HepG2 (cell line): ENCODE results near the gene BRAP. TPM values are rescaled to one million over a fixed set of nuclear protein-coding genes. Genes with fewer than 3 reads are reported as not detected.
A peak's percentile ranks its signal among the peaks of the same experiment; 100 is the strongest.

Source experiments
- AHR ChIP-seq: IDR thresholded peaks from 2 replicates; pipeline ENCODE4 v1.6.1; 2018; ENCODE audit warnings: missing genetic modification reagents, missing compliant biosample characterization
- EED ChIP-seq: sonication (generic); formaldehyde crosslinking; IDR thresholded peaks from 2 replicates; pipeline ENCODE4 v1.5.0; 2020; ENCODE audit warnings: mild to moderate bottlenecking, missing genetic modification reagents
- FIP1L1 ChIP-seq: fragments of 200-400 bp; formaldehyde crosslinking; IDR thresholded peaks from 2 replicates; pipeline ENCODE4 v1.6.1; 2018; ENCODE audit warnings: low read depth, mild to moderate bottlenecking, low read length, moderate library complexity, borderline replicate concordance; ENCODE audit not compliant: insufficient read depth
- FOXO4 ChIP-seq: sonication (generic); formaldehyde crosslinking; conservative IDR thresholded peaks from 2 replicates; pipeline ENCODE4 v1.8.1; 2023; ENCODE audit warnings: missing genetic modification reagents
- JDP2 ChIP-seq: sonication (generic); formaldehyde crosslinking; IDR thresholded peaks from 2 replicates; pipeline ENCODE4 v1.8.1; 2022; ENCODE audit warnings: missing genetic modification reagents, borderline replicate concordance
- KDM2A ChIP-seq: sonication (generic); formaldehyde crosslinking; IDR thresholded peaks from 2 replicates; pipeline ENCODE4 v1.4.0; 2020; ENCODE audit warnings: low read depth, missing genetic modification reagents, borderline replicate concordance
- PRDM4 ChIP-seq: sonication (generic); formaldehyde crosslinking; IDR thresholded peaks from 2 replicates; pipeline ENCODE4 v1.9.0; 2021; ENCODE audit warnings: missing genetic modification reagents, borderline replicate concordance
- RERE ChIP-seq: IDR thresholded peaks from 2 replicates; pipeline ENCODE4 v1.6.1; 2016; ENCODE audit warnings: low read depth, missing genetic modification reagents, missing compliant biosample characterization
- SP2 ChIP-seq: sonication (generic); formaldehyde crosslinking; IDR thresholded peaks from 2 replicates; pipeline ENCODE4 v1.5.1; 2020; ENCODE audit warnings: mild to moderate bottlenecking, missing genetic modification reagents
- SRSF1 ChIP-seq: fragments of 200-400 bp; formaldehyde crosslinking; optimal IDR thresholded peaks from 2 replicates; pipeline ENCODE3; 2017; ENCODE audit warnings: mild to moderate bottlenecking, low read depth, low read length, moderate library complexity
- ZBTB34 ChIP-seq: sonication (generic); formaldehyde crosslinking; IDR thresholded peaks from 2 replicates; pipeline ENCODE4 v1.8.0; 2022; ENCODE audit warnings: mild to moderate bottlenecking, missing genetic modification reagents
- ZNF124 ChIP-seq: sonication (generic); formaldehyde crosslinking; IDR thresholded peaks from 2 replicates; pipeline ENCODE4 v1.4.0; 2020; ENCODE audit warnings: missing genetic modification reagents
- ZSCAN21 ChIP-seq: sonication (generic); formaldehyde crosslinking; IDR thresholded peaks from 2 replicates; pipeline ENCODE4 v1.8.0; 2022; ENCODE audit warnings: mild to moderate bottlenecking, missing genetic modification reagents, moderate library complexity, borderline replicate concordance
- polyA plus RNA-seq, 8 experiments: library from polyadenylated mRNA; depleted of rRNA in 3 of 8; stranded (reverse) in 7 of 8; unstranded in 1 of 8; fragments of >200 nt; fragmentation: Illumina TruSeq in 4 of 8; extraction: Trizol in 4 of 8; gene quantifications; 2 replicates each; pipeline versions ENCODE4 v1.2.1 to v1.2.3, GENCODE V29; 2011 to 2016; ENCODE audit warnings: low read depth in 4 of 8, missing spikeins in 1 of 8, mixed read lengths in 1 of 8; ENCODE audit not compliant: insufficient read depth in 1 of 8
- total RNA-seq, 5 experiments: library from RNA; depleted of rRNA; stranded (reverse); fragments of >200 nt; fragmentation: Illumina TruSeq; extraction: Trizol; gene quantifications; 2 replicates each; pipeline ENCODE4 v1.2.3, GENCODE V29; 2016; ENCODE audit warnings: low read depth in 1 of 5
- TF ChIP-seq, protein P1 (sequence below): sonication (generic); formaldehyde crosslinking; IDR thresholded peaks from 2 replicates; pipeline ENCODE4 v1.5.0; 2020; ENCODE audit warnings: missing genetic modification reagents

Gene BRAP
- total and polyA plus RNA-seq, 2 of the 13 experiments (the other 11 are each of a cell fraction or from before 2014, with no cell fraction given): 8.1 to 15.4 TPM

DNA sequence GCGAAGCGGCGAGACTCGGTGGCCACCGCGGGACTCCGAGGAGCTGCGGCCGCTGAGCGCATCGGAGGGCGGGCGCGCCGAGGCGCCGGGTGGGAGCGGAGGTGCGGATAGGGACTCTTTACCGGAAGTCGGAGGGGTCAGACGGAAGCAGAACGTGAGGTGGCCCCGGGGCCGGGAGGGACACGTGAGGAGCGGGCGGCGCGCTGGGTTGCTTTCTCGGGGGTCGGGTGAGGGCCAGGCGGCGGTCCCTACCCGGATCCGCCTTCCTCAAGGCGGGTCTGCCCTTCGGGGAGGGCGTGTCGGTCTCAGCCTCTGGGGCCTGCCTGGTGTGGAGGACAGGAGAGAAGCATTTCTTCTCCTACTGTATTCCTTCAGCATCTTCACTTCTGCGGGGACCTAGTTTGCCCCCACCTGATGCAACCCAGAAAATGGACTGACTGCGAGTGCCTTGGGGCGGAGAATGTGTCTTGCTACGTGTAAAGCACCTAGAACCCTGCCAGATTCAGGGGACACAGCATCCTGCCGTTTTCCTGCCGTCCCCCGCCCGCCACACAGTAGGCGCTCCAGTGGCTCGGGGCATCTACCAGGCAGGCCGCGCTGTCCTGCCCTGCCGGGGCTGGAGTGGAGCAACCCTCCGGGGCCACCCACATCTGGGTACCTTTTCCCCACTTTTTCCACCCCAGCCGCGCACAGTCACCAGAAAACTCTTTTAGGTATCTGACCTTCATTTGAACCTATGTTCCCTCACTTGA is 86.1 kb downstream of the BRAP start (continued):
- no peak; the same call in 1 of the 2 replicates for TF ChIP-seq JDP2
- TF ChIP-seq RERE (CRISPR knock-in tag): no peak
- no peak for TF ChIP-seq FIP1L1
- TF ChIP-seq ZNF124: no peak
- TF ChIP-seq EED: no peak
- no peak for TF ChIP-seq FOXO4 (CRISPR knock-in tag)
- TF ChIP-seq SP2 (CRISPR knock-in tag): peak; percentile 60; the same call in 1 of the 2 replicates
- TF ChIP-seq SRSF1: no peak
- TF ChIP-seq ZBTB34 (CRISPR knock-in tag): no peak
- peak; percentile 24; the same call in 1 of the 2 replicates for TF ChIP-seq AHR
- TF ChIP-seq, protein P1, sequence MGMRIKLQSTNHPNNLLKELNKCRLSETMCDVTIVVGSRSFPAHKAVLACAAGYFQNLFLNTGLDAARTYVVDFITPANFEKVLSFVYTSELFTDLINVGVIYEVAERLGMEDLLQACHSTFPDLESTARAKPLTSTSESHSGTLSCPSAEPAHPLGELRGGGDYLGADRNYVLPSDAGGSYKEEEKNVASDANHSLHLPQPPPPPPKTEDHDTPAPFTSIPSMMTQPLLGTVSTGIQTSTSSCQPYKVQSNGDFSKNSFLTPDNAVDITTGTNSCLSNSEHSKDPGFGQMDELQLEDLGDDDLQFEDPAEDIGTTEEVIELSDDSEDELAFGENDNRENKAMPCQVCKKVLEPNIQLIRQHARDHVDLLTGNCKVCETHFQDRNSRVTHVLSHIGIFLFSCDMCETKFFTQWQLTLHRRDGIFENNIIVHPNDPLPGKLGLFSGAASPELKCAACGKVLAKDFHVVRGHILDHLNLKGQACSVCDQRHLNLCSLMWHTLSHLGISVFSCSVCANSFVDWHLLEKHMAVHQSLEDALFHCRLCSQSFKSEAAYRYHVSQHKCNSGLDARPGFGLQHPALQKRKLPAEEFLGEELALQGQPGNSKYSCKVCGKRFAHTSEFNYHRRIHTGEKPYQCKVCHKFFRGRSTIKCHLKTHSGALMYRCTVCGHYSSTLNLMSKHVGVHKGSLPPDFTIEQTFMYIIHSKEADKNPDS (CRISPR knock-in tag): 0 out of 2 replicates have a peak, but pooled peaks have one; percentile 44
- no peak for TF ChIP-seq PRDM4 (CRISPR knock-in tag)
- peak; percentile 73 for TF ChIP-seq KDM2A (CRISPR knock-in tag)
- peak; percentile 7; the same call in 1 of the 2 replicates for TF ChIP-seq ZSCAN21 (CRISPR knock-in tag)
